Heart left ventricle (tissue), 16 donors: ENCODE results near the gene OR10G4. TPM values are rescaled to one million over a fixed set of nuclear protein-coding genes. Genes with fewer than 3 reads are reported as not detected.

Experiments
- ATAC-seq, 4 donors: fragments of 200-7000 bp; cut with Tn5 transposase; one replicate each; pipeline ENCODE4 v1.9.1; 2020 to 2022; ENCODE audit warnings: moderate library complexity in 4 of 4, mild to moderate bottlenecking in 3 of 4, moderate number of reproducible peaks in 1 of 4
- DNase-seq, 5 donors: peaks; one replicate each; pipeline ENCODE4 v3.0.0-alpha.2; 2020
- H3K27ac ChIP-seq, 12 donors: fragments of 200-600 bp; sonication (generic) in 4 of 12; one replicate each; pipeline versions ENCODE4 v1.5.0 to v1.8.0; 2016 to 2022; ENCODE audit warnings: mild to moderate bottlenecking in 2 of 12
- H3K27me3 ChIP-seq, 9 donors: fragments of 200-600 bp; sonication (generic) in 2 of 9; one replicate each; pipeline versions ENCODE4 v1.5.1 to v1.8.0; 2016 to 2022; ENCODE audit warnings: mild to moderate bottlenecking in 3 of 9
- H3K36me3 ChIP-seq, 9 donors: fragments of 200-600 bp; sonication (generic) in 2 of 9; one replicate each; pipeline versions ENCODE4 v1.5.0 to v1.8.0; 2018 to 2022; ENCODE audit warnings: mild to moderate bottlenecking in 2 of 9
- H3K4me1 ChIP-seq, 12 donors: fragments of 200-600 bp; sonication (generic) in 4 of 12; one replicate each; pipeline versions ENCODE4 v1.5.0 to v1.8.0; 2016 to 2022; ENCODE audit warnings: mild to moderate bottlenecking in 3 of 12
- H3K4me3 ChIP-seq, 12 donors: fragments of 200-600 bp; sonication (generic) in 4 of 12; one replicate each; pipeline versions ENCODE4 v1.5.0 to v1.8.0; 2017 to 2022; ENCODE audit warnings: mild to moderate bottlenecking in 9 of 12, moderate library complexity in 4 of 12
- H3K9me3 ChIP-seq, 12 donors: fragments of 200-600 bp; sonication (generic) in 4 of 12; one replicate each; pipeline versions ENCODE4 v1.5.0 to v1.8.0; 2016 to 2022; ENCODE audit warnings: mild to moderate bottlenecking in 1 of 12
- POLR2A ChIP-seq, 2 donors: fragments of 450-650 bp; IDR thresholded peaks; one replicate each; pipeline ENCODE4 v1.6.1; 2017; ENCODE audit warnings: antibody characterized with exemption in 2 of 2, mild to moderate bottlenecking in 2 of 2, moderate library complexity in 2 of 2
- WGBS, 4 donors: extraction: QIAGEN DNeasy Blood & Tissue Kit in 2 of 4; methylation state at CpG; one replicate each; pipeline versions ENCODE4 v1.1.5 to v1.1.7; 2013 to 2018; 5-methylcytosine and 5-hydroxymethylcytosine counted together
- intact Hi-C, 10 donors: fragments of 100-400 bp; cut with DNase I; formaldehyde crosslinking; loops; one replicate each; pipeline versions ENCODE4 v1.11.1 to v1.14.2; 2022
- long read RNA-seq, 3 donors: library from polyadenylated mRNA; unstranded; transcript quantifications; one replicate each; pipeline ENCODE4 v2.0.0, GENCODE V29; 2020 to 2021
- polyA plus RNA-seq, 2 donors: library from polyadenylated mRNA; stranded (reverse); fragments of 200-250 nt; gene quantifications; one replicate each; pipeline ENCODE4 v1.2.3, GENCODE V29; 2013
- total RNA-seq, 9 donors: library from RNA; depleted of rRNA in 2 of 9; stranded (reverse); fragments of >200 nt in 2 of 9; fragmentation: NEBNext Ultra II Directional in 3 of 9; extraction: Animal tissue kit (Norgen Biotek cat#: 25700) in 3 of 9; gene quantifications; one replicate each; pipeline versions ENCODE4 v1.1.0 to v1.2.4, GENCODE V29; 2016 to 2023
- TF ChIP-seq, protein P1 (sequence below), 12 donors: fragments of 200-600 bp; sonication (generic) in 4 of 12; IDR thresholded peaks; one replicate each; pipeline versions ENCODE4 v1.5.0 to v1.8.0; 2018 to 2022; ENCODE audit warnings: antibody characterized with exemption in 12 of 12, mild to moderate bottlenecking in 5 of 12
- donor health status: ischemic (EF 13 %, LVEDD 7.1; RV severe dilation, severe dysfunction).
- donor health status: healthy with polysubstance abuse.
- donor health status: DM: no; HTN: yes; CAD: no.
- donor health status: DM: no; HTN: no; CAD: no.
- donor health status: ischemic (EF 25% LVEDD 6.9; RV normal size, moderate dysfunction).
- donor health status: ischemic (EF 25% LVEDD 5.7; RV mildly dilated, moderate dysfunction).
- donor health status: healthy.
- donor health status: DM: yes; HTN: yes; CAD: no.
- donor health status: ischemic (EF 35%, LVEDD 5.7; RV mildly dilated, moderate dysfunction).
- donor health status: nonischemic (EF 11% LVEDD 7.7; RV severe dilation, severe dysfunction).
- donor health status: DM: yes; HTN: yes; CAD: no.
- donor health status: PGD.
- donor health status: ischemic (EF 29% LVEDD 5.4; RV normal size, mild dysfunction).
- donor health status: nonischemic (EF 23%, LVEDD 6.1; RV moderate dilation, normal function).

Gene OR10G4, protein sequence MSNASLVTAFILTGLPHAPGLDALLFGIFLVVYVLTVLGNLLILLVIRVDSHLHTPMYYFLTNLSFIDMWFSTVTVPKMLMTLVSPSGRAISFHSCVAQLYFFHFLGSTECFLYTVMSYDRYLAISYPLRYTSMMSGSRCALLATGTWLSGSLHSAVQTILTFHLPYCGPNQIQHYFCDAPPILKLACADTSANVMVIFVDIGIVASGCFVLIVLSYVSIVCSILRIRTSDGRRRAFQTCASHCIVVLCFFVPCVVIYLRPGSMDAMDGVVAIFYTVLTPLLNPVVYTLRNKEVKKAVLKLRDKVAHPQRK
- total RNA-seq (not detected), polyA plus RNA-seq (not detected)
- long read RNA-seq, donor 1: 0 reads
- long read RNA-seq, donor 2: 0 reads
- long read RNA-seq, donor 3: 0 reads

DNA sequence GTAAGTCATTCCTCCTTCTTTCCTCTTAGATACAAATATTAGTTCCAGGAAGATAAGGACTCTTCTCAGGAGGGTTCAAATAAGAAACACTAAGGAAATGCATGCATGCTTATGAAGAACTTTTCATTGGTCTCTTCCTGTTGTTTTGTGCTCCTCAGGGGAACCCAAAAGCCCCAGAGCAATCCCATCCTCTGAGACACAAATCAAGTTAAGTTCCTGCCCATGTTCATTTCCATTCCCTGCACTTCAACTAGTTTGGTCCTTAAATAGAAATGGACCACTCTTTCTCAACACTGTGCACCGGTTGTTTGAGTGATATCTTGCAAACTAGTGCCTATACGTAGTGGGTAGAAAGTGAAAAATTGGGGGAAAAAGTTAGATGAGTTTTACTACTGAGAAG is at the start of gene OR10G4:
OR10G4 (plus strand) TSS at position 301 of the 400 bp plus-strand sequence. CDS start 2,578 bp downstream, outside the sequence.
- intact Hi-C loops: no loop called here
- 72 to 78% (median 75%) methylated on average over 2 of the region's 2 CpGs for WGBS, 4 donors
- Histone ChIP-seq H3K36me3 (no peaks in the 10 kb centered on the region), H3K4me1 (no peaks in the 10 kb centered on the region), H3K9me3 (no peaks in the 10 kb centered on the region), H3K27ac (no peak within 1 kb of the TSS), H3K27me3 (no peaks in the 10 kb centered on the region), H3K4me3 (no peak within 1 kb of the TSS)
- no peak for TF ChIP-seq POLR2A (IDR thresholded peaks at IDR 0.05)
- TF ChIP-seq, protein P1, sequence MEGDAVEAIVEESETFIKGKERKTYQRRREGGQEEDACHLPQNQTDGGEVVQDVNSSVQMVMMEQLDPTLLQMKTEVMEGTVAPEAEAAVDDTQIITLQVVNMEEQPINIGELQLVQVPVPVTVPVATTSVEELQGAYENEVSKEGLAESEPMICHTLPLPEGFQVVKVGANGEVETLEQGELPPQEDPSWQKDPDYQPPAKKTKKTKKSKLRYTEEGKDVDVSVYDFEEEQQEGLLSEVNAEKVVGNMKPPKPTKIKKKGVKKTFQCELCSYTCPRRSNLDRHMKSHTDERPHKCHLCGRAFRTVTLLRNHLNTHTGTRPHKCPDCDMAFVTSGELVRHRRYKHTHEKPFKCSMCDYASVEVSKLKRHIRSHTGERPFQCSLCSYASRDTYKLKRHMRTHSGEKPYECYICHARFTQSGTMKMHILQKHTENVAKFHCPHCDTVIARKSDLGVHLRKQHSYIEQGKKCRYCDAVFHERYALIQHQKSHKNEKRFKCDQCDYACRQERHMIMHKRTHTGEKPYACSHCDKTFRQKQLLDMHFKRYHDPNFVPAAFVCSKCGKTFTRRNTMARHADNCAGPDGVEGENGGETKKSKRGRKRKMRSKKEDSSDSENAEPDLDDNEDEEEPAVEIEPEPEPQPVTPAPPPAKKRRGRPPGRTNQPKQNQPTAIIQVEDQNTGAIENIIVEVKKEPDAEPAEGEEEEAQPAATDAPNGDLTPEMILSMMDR (IDR thresholded peaks at IDR 0.05): no peak
- ATAC-seq: no peak
- DNase-seq: no peak

DNA sequence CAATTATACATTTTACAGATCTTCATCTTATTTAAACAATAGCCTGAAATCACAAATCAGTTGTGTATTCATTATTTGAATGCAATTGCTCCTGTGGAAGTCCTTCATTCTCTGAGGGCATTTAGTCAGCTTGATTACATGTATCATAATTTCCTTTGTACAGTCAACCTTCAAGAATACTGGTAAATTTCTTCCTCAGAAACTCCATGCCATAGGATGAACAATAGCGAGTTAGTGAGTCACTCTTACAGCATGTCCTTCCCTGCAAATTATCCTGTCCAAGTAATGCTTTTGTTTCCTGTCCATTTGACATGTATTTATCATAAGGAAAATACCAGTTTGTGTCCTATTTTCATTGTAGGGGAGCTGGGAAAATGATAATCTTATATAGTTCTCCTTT is 39.0 kb upstream of the OR10G4 start:
- peaks cover 0 to 12% (median 0%) of the 10 kb centered on the region in 12 donors for H3K9me3 ChIP-seq
- H3K36me3 ChIP-seq: no peaks in the 10 kb centered on the region
- H3K4me1 ChIP-seq: no peaks in the 10 kb centered on the region
- DNase-seq (no peak), ATAC-seq (no peak)
- intact Hi-C loops: no loop called here
- H3K27me3 ChIP-seq: no peaks in the 10 kb centered on the region
- WGBS, 4 donors: 45 to 65% (median 54%) methylated on average over 1 of the region's 1 CpG
- TF ChIP-seq POLR2A (IDR thresholded peaks at IDR 0.05): no peak
- TF ChIP-seq, protein P1 (IDR thresholded peaks at IDR 0.05): no peak
- no peak overlapping the region for H3K4me3 ChIP-seq
- H3K27ac ChIP-seq: no peak overlapping the region

DNA sequence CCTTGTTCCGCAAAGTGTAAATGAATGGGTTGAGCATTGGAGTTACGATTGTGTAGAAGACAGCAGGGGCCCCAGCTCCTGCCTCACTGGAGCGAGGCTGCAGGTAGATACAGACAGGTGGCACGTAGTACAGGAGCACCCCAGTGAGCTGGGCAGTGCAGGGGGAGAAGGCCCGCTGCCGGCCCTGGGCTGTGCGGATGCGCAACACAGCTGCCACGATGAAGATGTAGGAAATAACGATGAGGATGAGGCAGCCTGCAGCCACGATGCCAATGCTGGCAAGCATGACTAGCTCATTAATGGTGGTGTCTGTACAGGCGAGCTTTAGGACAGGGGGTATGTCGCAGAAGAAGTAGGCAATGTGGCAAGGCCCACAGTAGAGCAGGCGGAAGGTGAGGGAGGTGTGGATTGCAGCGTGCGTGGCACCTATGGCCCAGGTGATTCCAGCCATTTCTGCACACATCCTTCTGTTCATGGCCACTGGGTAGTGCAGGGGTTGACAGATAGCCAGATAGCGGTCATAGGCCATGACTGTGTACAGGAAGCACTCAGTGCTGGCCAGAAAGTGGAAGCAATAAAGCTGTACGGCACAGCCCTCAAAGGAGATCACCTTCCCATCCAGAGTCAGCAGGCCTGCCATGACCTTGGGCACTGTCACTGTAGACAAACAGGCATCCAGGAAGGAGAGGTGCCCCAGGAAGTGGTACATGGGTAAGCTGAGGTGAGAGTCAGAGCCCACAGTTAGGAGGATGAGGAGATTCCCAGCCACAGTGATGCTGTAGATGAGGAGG is 35.8 kb upstream of the OR10G4 start:
- H3K4me3 ChIP-seq: no peak overlapping the region
- 87 to 90% (median 87%) methylated on average over 18 of the region's 18 CpGs for WGBS, 4 donors
- intact Hi-C loops: no loop called here

More for the DNA sequence above, 35.8 kb upstream of the OR10G4 start:
- H3K27ac ChIP-seq: no peak overlapping the region
- DNase-seq: peak in 1 of 5 donors; percentile 38
- no peaks in the 10 kb centered on the region for H3K4me1 ChIP-seq
- peak in 1 of 4 donors; percentile 11 for ATAC-seq
- H3K36me3 ChIP-seq: no peaks in the 10 kb centered on the region
- H3K27me3 ChIP-seq: no peaks in the 10 kb centered on the region
- no peaks in the 10 kb centered on the region for H3K9me3 ChIP-seq
- no peak for TF ChIP-seq POLR2A (IDR thresholded peaks at IDR 0.05)
- TF ChIP-seq, protein P1 (IDR thresholded peaks at IDR 0.05): no peak
